Immature natural killer cell (primary cell): Measurements from ENCODE around the gene RBM47. TPM values are rescaled to one million over a fixed set of nuclear protein-coding genes. Genes with fewer than 3 reads are reported as not detected.

ENCODE experiments used
- polyA plus RNA-seq, 3 donors: library from polyadenylated mRNA; unstranded; fragments of 300-500 nt; fragmentation: Illumina TruSeq; gene quantifications; one replicate each; pipeline ENCODE4 v1.2.3, GENCODE V29; 2021

RBM47 gene
- polyA plus RNA-seq, 3 donors from 2014 or later, result 0.24 to 1.9 (median 0.49) TPM

Other genes with a start within 250 kb of the RBM47 start
- gene NSUN7, start 120.1 kb upstream of the RBM47 start, polyA plus RNA-seq, result not detected